Heart right ventricle (tissue), 16 donors: ENCODE data around the gene NSD1. TPM values are rescaled to one million over a fixed set of nuclear protein-coding genes. Genes with fewer than 3 reads are reported as not detected.
"Not testable (repeated sequence)": the region's sequence is repeated elsewhere in the genome, so short reads cannot be mapped to it uniquely, and the experiment has no call there.

ENCODE experiments used
- ATAC-seq, 8 donors: fragments of 200-7000 bp; cut with Tn5 transposase; one replicate each; pipeline ENCODE4 v1.9.1; 2020; ENCODE audit warnings: mild to moderate bottlenecking in 8 of 8, moderate library complexity in 8 of 8, moderate number of reproducible peaks in 1 of 8
- DNase-seq, 2 donors: peaks; one replicate each; pipeline ENCODE4 v3.0.0-alpha.2; 2020
- H3K27ac ChIP-seq, 10 donors: fragments of 200-600 bp; sonication (generic) in 2 of 10; one replicate each; pipeline versions ENCODE4 v1.5.0 to v1.8.0; 2020 to 2022; ENCODE audit warnings: mild to moderate bottlenecking in 3 of 10
- H3K27me3 ChIP-seq, 7 donors: fragments of 200-600 bp; one replicate each; pipeline ENCODE4 v1.8.0; 2021 to 2022; ENCODE audit warnings: mild to moderate bottlenecking in 2 of 7
- H3K36me3 ChIP-seq, 9 donors: fragments of 200-600 bp; sonication (generic) in 1 of 9; one replicate each; pipeline versions ENCODE4 v1.5.0 to v1.8.0; 2020 to 2022; ENCODE audit warnings: mild to moderate bottlenecking in 2 of 9
- H3K4me1 ChIP-seq, 9 donors: fragments of 200-600 bp; sonication (generic) in 1 of 9; one replicate each; pipeline versions ENCODE4 v1.5.0 to v1.8.0; 2020 to 2022; ENCODE audit warnings: mild to moderate bottlenecking in 4 of 9
- H3K4me3 ChIP-seq, 10 donors: fragments of 200-600 bp; sonication (generic) in 2 of 10; one replicate each; pipeline versions ENCODE4 v1.5.0 to v1.8.0; 2020 to 2022; ENCODE audit warnings: mild to moderate bottlenecking in 7 of 10, moderate library complexity in 2 of 10
- H3K9me3 ChIP-seq, 11 donors: fragments of 200-600 bp in 10 of 11; sonication (generic) in 2 of 11; one replicate each; pipeline versions ENCODE4 v1.5.0 to v1.8.0; 2013 to 2022; ENCODE audit warnings: mild to moderate bottlenecking in 2 of 11, control low read depth in 1 of 11, moderate library complexity in 1 of 11
- CTCF ChIP-seq, 9 donors: fragments of 200-600 bp; sonication (generic) in 2 of 9; IDR thresholded peaks; one replicate each; pipeline versions ENCODE4 v1.5.0 to v1.8.0; 2021 to 2022; ENCODE audit warnings: antibody characterized with exemption in 9 of 9, mild to moderate bottlenecking in 5 of 9, moderate library complexity in 1 of 9
- WGBS, 2 donors: extraction: QIAGEN DNeasy Blood & Tissue Kit; methylation state at CpG; one replicate each; pipeline ENCODE4 v1.1.7; 2013; ENCODE audit warnings: inconsistent platforms in 1 of 2; 5-methylcytosine and 5-hydroxymethylcytosine counted together
- intact Hi-C, 10 donors: fragments of 100-400 bp; cut with DNase I; formaldehyde crosslinking; loops; one replicate each; pipeline versions ENCODE4 v1.11.1 to v1.14.2; 2022
- polyA plus RNA-seq, 2 donors: library from polyadenylated mRNA; stranded (reverse); fragments of 200-250 nt; gene quantifications; one replicate each; pipeline ENCODE4 v1.2.3, GENCODE V29; 2013
- total RNA-seq, 10 donors: library from RNA; stranded (reverse); fragmentation: NEBNext Ultra II Directional in 3 of 10; extraction: Animal tissue kit (Norgen Biotek cat#: 25700) in 3 of 10; gene quantifications; one replicate each; pipeline versions ENCODE4 v1.2.1 to v1.2.4, GENCODE V29; 2021 to 2023
- donor health status: Arrhythmogenic right ventricular cardiomyopathy.
- donor health status: ischemic (EF 13 %, LVEDD 7.1; RV severe dilation, severe dysfunction).
- donor health status: healthy with polysubstance abuse.
- donor health status: DM: no; HTN: yes; CAD: no.
- donor health status: DM: no; HTN: no; CAD: no.
- donor health status: ischemic (EF 25% LVEDD 6.9; RV normal size, moderate dysfunction).
- donor health status: ischemic (EF 25% LVEDD 5.7; RV mildly dilated, moderate dysfunction).
- donor health status: healthy.
- donor health status: DM: yes; HTN: yes; CAD: no.
- donor health status: Ischemic cardiomyopathy.
- donor health status: ischemic (EF 35%, LVEDD 5.7; RV mildly dilated, moderate dysfunction).
- donor health status: nonischemic (EF 11% LVEDD 7.7; RV severe dilation, severe dysfunction).
- donor health status: DM: yes; HTN: yes; CAD: no.
- donor health status: PGD.
- donor health status: ischemic (EF 29% LVEDD 5.4; RV normal size, mild dysfunction).
- donor health status: nonischemic (EF 23%, LVEDD 6.1; RV moderate dilation, normal function).

The NSD1 gene
- total and polyA plus RNA-seq, 12 donors: 5.6 to 62.9 (median 47.1) TPM

GRCh38 chr5:177176175-177176711 is 42.7 kb downstream of the NSD1 start:
- ATAC-seq (no peak), DNase-seq (no peak)
- H3K36me3 ChIP-seq: peaks cover 0 to 20% (median 0%) of the 10 kb centered on the region in 9 donors
- H3K27ac ChIP-seq: no peak overlapping the region
- intact Hi-C loops: no loop called here
- 86 to 88% methylated on average over 8 of the region's 8 CpGs for WGBS, 2 donors
- no peak overlapping the region for H3K4me3 ChIP-seq
- TF ChIP-seq CTCF (IDR thresholded peaks at IDR 0.05): no peak
- H3K27me3 ChIP-seq: no peaks in the 10 kb centered on the region
- H3K9me3 ChIP-seq: no peaks in the 10 kb centered on the region
- peaks cover 0 to 45% (median 20%) of the 10 kb centered on the region in 9 donors for H3K4me1 ChIP-seq

DNA sequence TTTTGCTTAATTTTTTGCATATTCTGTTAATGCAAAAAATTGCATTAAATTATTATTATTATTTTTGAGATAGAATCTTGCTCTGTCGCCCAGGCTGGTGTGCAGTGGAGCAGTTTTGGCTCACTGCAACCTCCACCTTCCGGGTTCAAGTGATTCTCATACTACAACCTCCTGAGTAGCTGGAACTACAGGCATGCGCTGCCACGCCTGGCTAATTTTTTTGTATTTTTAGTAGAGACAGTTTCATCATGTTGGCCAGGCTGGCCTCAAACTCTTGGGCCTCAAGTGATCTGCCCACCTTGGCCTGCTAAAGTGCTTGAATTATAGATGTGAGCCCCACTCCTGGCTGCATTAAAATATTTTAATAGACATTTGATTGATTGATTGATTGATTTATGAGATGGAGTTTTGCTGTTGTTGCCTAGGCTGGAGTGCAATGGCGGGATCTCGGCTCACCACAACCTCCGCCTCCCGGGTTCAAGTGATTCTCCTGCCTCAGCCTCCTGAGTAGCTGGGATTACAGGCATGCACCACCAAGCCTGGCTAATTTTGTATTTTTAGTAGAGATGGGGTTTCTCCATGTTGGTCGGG is 44.4 kb downstream of the NSD1 start:
- intact Hi-C loops, H3K27ac ChIP-seq, H3K9me3 ChIP-seq, H3K27me3 ChIP-seq, DNase-seq, ATAC-seq, H3K4me3 ChIP-seq: not testable (repeated sequence)
- WGBS, 2 donors: 96 to 97% methylated on average over 9 of the region's 9 CpGs
- peaks cover 0 to 28% (median 9%) of the 10 kb centered on the region in 9 donors for H3K4me1 ChIP-seq
- H3K36me3 ChIP-seq: peaks cover 0 to 26% (median 0%) of the 10 kb centered on the region in 9 donors

DNA sequence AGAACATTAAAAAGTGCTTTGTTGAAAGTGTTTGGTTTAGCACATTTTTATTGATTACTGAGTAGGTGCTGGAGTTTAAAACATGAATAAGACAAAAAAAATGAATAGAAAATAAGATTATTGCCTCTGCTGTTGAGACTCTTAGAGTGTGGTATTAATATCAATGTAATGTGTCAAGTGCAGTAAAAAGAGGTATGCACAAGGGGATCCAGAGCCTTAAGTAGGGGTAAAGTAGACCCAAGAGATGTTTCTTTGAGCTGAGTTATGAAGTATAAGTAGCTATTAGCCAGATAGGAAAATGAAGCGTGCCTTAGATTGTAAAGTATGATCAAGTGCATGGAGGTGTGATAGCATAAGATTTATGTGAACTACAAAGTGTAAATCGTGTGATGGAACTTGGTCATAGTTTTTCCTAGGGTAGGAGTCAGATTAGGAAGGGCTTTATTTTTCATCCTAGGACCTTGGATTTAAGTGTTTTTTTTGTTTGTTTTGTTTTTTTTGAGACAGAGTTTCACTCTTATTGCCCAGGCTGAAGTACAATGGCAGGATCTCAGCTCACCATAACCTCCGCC is 45.2 kb downstream of the NSD1 start:
- H3K4me1 ChIP-seq: peaks cover 0 to 28% (median 12%) of the 10 kb centered on the region in 9 donors
- WGBS, 2 donors: 89 to 93% methylated on average over 3 of the region's 3 CpGs
- H3K36me3 ChIP-seq: peaks cover 0 to 24% (median 0%) of the 10 kb centered on the region in 9 donors
- no peak for DNase-seq
- H3K9me3 ChIP-seq: no peaks in the 10 kb centered on the region
- H3K4me3 ChIP-seq: no peak overlapping the region
- no peak for ATAC-seq
- intact Hi-C loops: no loop called here
- no peak for TF ChIP-seq CTCF (IDR thresholded peaks at IDR 0.05)
- no peaks in the 10 kb centered on the region for H3K27me3 ChIP-seq
- H3K27ac ChIP-seq: no peak overlapping the region

- Histone ChIP-seq H3K9me3 (no peaks in the 10 kb centered on the region), H3K4me3 (no peak overlapping the region), H3K27ac (no peak overlapping the region), H3K4me1 (peaks cover 0 to 28% (median 18%) of the 10 kb centered on the region in 9 donors), H3K27me3 (no peaks in the 10 kb centered on the region), H3K36me3 (peaks cover 0 to 19% (median 0%) of the 10 kb centered on the region in 9 donors)
- 87 to 97% methylated on average over 3 of the region's 3 CpGs for WGBS, 2 donors
- DNase-seq (no peak), ATAC-seq (no peak)
- no peak for TF ChIP-seq CTCF (IDR thresholded peaks at IDR 0.05)
- intact Hi-C loops: no loop called here
These were observed 45.9 kb downstream of the NSD1 start for GRCh38 chr5:177179431-177179830.

DNA sequence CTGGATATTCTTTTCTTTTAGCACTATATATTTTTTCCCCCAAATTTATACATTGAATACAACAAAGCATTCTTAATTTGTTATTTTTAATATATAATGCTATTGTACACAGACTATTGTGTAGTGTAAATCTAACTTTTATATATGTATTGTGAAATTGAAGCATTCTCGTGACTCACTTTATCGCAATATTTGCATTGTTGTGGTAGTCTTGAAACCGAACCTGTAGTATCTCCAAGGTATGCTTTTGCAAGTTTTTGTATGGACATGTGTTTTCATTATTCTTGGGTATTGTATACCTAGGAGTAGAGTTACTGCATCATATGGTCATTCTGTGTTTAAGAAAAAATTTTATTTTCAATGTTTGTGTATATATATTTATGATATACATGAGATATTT is 49.6 kb downstream of the NSD1 start:
- Histone ChIP-seq H3K9me3 (no peaks in the 10 kb centered on the region), H3K27me3 (no peaks in the 10 kb centered on the region), H3K36me3 (peaks cover 0 to 23% (median 0%) of the 10 kb centered on the region in 9 donors), H3K4me1 (peaks cover 0 to 20% (median 8%) of the 10 kb centered on the region in 9 donors), H3K4me3 (no peak overlapping the region), H3K27ac (no peak overlapping the region)
- intact Hi-C loops: no loop called here
- no peak for TF ChIP-seq CTCF (IDR thresholded peaks at IDR 0.05)
- ATAC-seq (no peak), DNase-seq (no peak)
- 97 to 99% methylated on average over 3 of the region's 3 CpGs for WGBS, 2 donors
